Smooth muscle cell (in vitro differentiated cells): ENCODE results near the gene TIGD3. TPM values are rescaled to one million over a fixed set of nuclear protein-coding genes. Genes with fewer than 3 reads are reported as not detected.

ENCODE experiments used
- DNase-seq: peaks from one replicate; lab custom pipeline; 2025; ENCODE audit not compliant: unreplicated experiment; lab: John Stamatoyannopoulos, UW
- H2AFZ ChIP-seq: fragments of 200-600 bp; sonication (generic); 2 replicates; pipeline ENCODE4 v1.6.0; 2016; ENCODE audit warnings: antibody characterized with exemption, low read depth, mild to moderate bottlenecking
- H3F3A ChIP-seq: fragments of 200-600 bp; sonication (generic); 2 replicates; pipeline ENCODE4 v1.6.0; 2017; ENCODE audit warnings: antibody characterized with exemption, low read depth
- H3K27ac ChIP-seq: fragments of 200-600 bp; sonication (generic); 2 replicates; pipeline ENCODE4 v1.5.1; 2016; ENCODE audit warnings: low read depth, mild to moderate bottlenecking
- H3K27me3 ChIP-seq: fragments of 200-600 bp; sonication (generic); 2 replicates; pipeline ENCODE4 v1.6.1; 2016; ENCODE audit warnings: low read depth, mild to moderate bottlenecking
- H3K36me3 ChIP-seq: fragments of 200-600 bp; sonication (generic); 2 replicates; pipeline ENCODE4 v1.5.1; 2016; ENCODE audit warnings: low read depth
- H3K4me1 ChIP-seq: fragments of 200-600 bp; sonication (generic); 2 replicates; pipeline ENCODE4 v1.5.1; 2016; ENCODE audit warnings: low read depth
- H3K4me2 ChIP-seq: fragments of 200-600 bp; sonication (generic); 2 replicates; pipeline ENCODE4 v1.6.0; 2016; ENCODE audit warnings: mild to moderate bottlenecking
- H3K4me3 ChIP-seq: fragments of 200-600 bp; sonication (generic); 2 replicates; pipeline ENCODE4 v1.5.1; 2016; ENCODE audit warnings: mild to moderate bottlenecking
- H3K79me2 ChIP-seq: fragments of 200-600 bp; sonication (generic); 2 replicates; pipeline ENCODE4 v1.6.0; 2016; ENCODE audit warnings: low read depth, mild to moderate bottlenecking
- H3K9ac ChIP-seq: fragments of 200-600 bp; sonication (generic); 2 replicates; pipeline ENCODE4 v1.6.0; 2016; ENCODE audit warnings: low read depth
- H3K9me3 ChIP-seq: fragments of 200-600 bp; sonication (generic); replicated peaks from 2 replicates; pipeline ENCODE4 v1.5.1; 2016; ENCODE audit warnings: low read depth
- H4K20me1 ChIP-seq: fragments of 200-600 bp; sonication (generic); 2 replicates; pipeline ENCODE4 v1.6.0; 2016; ENCODE audit warnings: low read depth
- CTCF ChIP-seq: fragments of 200-600 bp; sonication (generic); IDR thresholded peaks from 2 replicates; pipeline ENCODE4 v1.5.1; 2017; ENCODE audit warnings: borderline replicate concordance, mild to moderate bottlenecking, antibody characterized with exemption; ENCODE audit not compliant: insufficient read depth, poor library complexity, severe bottlenecking
- WGBS: methylation state at CpG from one replicate; pipeline ENCODE4 v1.1.7; 2016; ENCODE audit warnings: low lambda C conversion rate; 5-methylcytosine and 5-hydroxymethylcytosine counted together
- polyA plus RNA-seq: library from polyadenylated mRNA; unstranded; fragments of >200 nt; fragmentation: Nextera tagmentation; extraction: Ambion mirVana; gene quantifications from 2 replicates; pipeline ENCODE4 v1.2.1, GENCODE V29; 2016
- total RNA-seq: library from RNA; depleted of rRNA; stranded (reverse); fragments of >200 nt; gene quantifications from 2 replicates; pipeline ENCODE4 v1.2.3, GENCODE V29; 2014

The TIGD3 gene
- total and polyA plus RNA-seq, 2 experiments from 2014 or later = 0.49 TPM; not detected in 1

DNA sequence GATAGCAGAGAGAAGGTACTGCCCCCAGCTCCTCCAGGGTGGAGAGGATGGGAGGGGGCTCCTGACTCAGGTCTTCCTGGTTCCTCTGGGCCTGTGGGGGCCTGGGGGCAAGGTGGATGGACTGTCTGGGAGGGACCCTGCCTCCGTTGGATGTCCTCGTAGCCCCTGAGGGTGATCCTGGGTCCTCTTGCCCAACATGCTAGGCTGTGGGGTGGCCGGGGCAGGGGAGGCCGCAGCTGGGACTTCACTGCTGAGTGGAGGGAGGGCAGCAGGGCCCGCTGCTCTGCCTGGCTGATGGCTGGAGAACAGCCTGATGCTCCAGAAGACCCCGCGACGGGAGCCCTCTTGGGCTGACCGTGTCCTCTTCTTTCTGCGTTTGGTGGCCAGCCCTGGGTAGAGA lies 45.3 kb downstream of the TIGD3 start:
- no peaks in the 10 kb centered on the region for H3K9me3 ChIP-seq
- 97% methylated on average over 10 of the region's 10 CpGs for WGBS

DNA sequence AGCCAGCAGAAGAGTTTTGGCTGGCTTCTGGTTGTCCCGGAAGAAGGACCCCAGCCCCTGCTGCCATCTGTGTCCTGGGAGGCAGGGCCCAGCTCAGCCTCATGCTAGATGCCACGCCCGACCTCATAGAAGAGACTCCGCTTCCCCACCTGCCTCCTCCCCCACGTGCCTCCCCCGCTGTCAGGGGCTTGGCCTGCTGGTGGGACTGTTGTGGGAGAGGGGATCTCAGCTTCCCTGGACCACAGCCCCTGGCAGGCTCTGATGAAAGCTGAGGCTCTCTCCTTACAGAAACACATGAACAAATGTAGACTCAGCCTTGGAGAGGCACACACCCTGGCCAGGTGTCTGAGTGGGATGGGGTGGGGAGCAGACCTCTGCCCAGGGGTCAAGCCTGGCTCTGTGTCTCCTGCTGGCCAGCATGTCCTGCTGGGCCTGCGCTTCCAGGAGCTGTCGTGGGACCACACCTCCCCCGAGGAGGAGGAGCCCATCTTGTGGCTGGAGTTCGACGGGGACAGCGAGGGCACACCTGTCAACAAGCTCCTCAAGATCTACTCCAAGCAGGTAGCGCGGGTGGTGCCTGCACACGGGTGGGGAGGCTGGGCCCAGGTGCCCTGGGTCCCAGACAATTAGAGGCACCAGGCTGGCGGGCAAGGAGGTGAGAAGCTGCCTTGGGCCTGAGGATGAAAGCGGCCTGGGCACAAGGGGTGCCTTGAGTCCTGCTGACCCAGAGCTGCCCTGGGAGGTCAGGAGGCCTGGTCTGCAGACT lies 45.9 kb downstream of the TIGD3 start:
- no peak for DNase-seq
- H3F3A ChIP-seq = no peaks in the 10 kb centered on the region
- TF ChIP-seq CTCF = no peak
- H3K9me3 ChIP-seq = no peaks in the 10 kb centered on the region
- WGBS = 93% methylated on average over 17 of the region's 17 CpGs
- peaks cover 40% of the 10 kb centered on the region for H4K20me1 ChIP-seq
- no peaks in the 10 kb centered on the region for H3K27me3 ChIP-seq
- H3K9ac ChIP-seq = no peak overlapping the region
- no peak overlapping the region for H3K4me3 ChIP-seq
- no peak overlapping the region for H3K27ac ChIP-seq
- H3K36me3 ChIP-seq = peaks cover 4% of the 10 kb centered on the region
- no peak overlapping the region for H2AFZ ChIP-seq
- H3K79me2 ChIP-seq = no peaks in the 10 kb centered on the region
- H3K4me2 ChIP-seq = no peak overlapping the region
- H3K4me1 ChIP-seq = no peaks in the 10 kb centered on the region

More for the DNA sequence above, 45.3 kb downstream of the TIGD3 start:
- TF ChIP-seq CTCF = no peak
- no peaks in the 10 kb centered on the region for H3K4me1 ChIP-seq
- no peak overlapping the region for H3K4me2 ChIP-seq
- no peak overlapping the region for H3K4me3 ChIP-seq
- H3K36me3 ChIP-seq = peaks cover under 1% of the 10 kb centered on the region
- H3K9ac ChIP-seq = no peak overlapping the region
- no peaks in the 10 kb centered on the region for H3F3A ChIP-seq
- H3K79me2 ChIP-seq = no peaks in the 10 kb centered on the region
- no peaks in the 10 kb centered on the region for H3K27me3 ChIP-seq
- H4K20me1 ChIP-seq = peaks cover 40% of the 10 kb centered on the region
- H2AFZ ChIP-seq = no peak overlapping the region
- DNase-seq = no peak
- no peak overlapping the region for H3K27ac ChIP-seq

- no peaks in the 10 kb centered on the region for H3K27me3 ChIP-seq
- H3K4me1 ChIP-seq = no peaks in the 10 kb centered on the region
- H3K9me3 ChIP-seq = no peaks in the 10 kb centered on the region
- peaks cover 40% of the 10 kb centered on the region for H4K20me1 ChIP-seq
- no peak for DNase-seq
- H3K4me3 ChIP-seq = no peak overlapping the region
- H3K79me2 ChIP-seq = no peaks in the 10 kb centered on the region
- WGBS = 85% methylated on average over 8 of the region's 16 CpGs
- no peak overlapping the region for H3K27ac ChIP-seq
- H3K9ac ChIP-seq = no peak overlapping the region
- no peak overlapping the region for H3K4me2 ChIP-seq
- no peaks in the 10 kb centered on the region for H3F3A ChIP-seq
- H3K36me3 ChIP-seq = peaks cover 4% of the 10 kb centered on the region
- no peak overlapping the region for H2AFZ ChIP-seq
- no peak for TF ChIP-seq CTCF
Measured at GRCh38 chr11:65401073-65401802, 46.7 kb downstream of the TIGD3 start.
